HCT116 (cell line): ENCODE measurements around the gene DGKG. TPM values are rescaled to one million over a fixed set of nuclear protein-coding genes. Genes with fewer than 3 reads are reported as not detected.

Experiments used
- ATAC-seq: fragments of 200-7000 bp; cut with Tn5 transposase; 2 replicates; pipeline ENCODE4 v1.9.1; 2020; ENCODE audit warnings: mild to moderate bottlenecking, moderate library complexity
- BruUV-seq: library from RNA; stranded (reverse); fragments of 400-500 nt; replicated peaks from 2 replicates; lab custom pipeline; 2021; lab: Mats Ljungman, UMichigan
- CTCF ChIA-PET: fragments of 300-600 bp; sonication (Branson Sonifier 250); formaldehyde crosslinking; loops from one replicate; lab custom pipeline; 2021; ENCODE audit warnings: antibody characterized with exemption; lab: Charles Lee
- POLR2A ChIA-PET: fragments of 300-600, 350-600 bp; sonication (Branson Sonifier 250); formaldehyde crosslinking; loops from one replicate; lab custom pipeline; 2021; ENCODE audit warnings: antibody characterized with exemption; lab: Charles Lee
- RAD21 ChIA-PET, 2 experiments: fragments of 300-600 bp; sonication (Branson Sonifier 250); formaldehyde crosslinking; loops; one replicate each; lab custom pipeline; 2023; ENCODE audit warnings: low total read pairs in 2 of 2; ENCODE audit not compliant: uncharacterized antibody in 2 of 2, unreplicated experiment in 2 of 2, low non-redundant PET in 1 of 2; lab: Charles Lee
- DNase-seq: peaks from one replicate; pipeline ENCODE4 v3.0.0-alpha.2; 2010; ENCODE audit warnings: low read depth, low spot score
- H2AFZ ChIP-seq: fragments of 200-600 bp; shearing (Covaris generic), sonication (generic); 2 replicates; pipeline ENCODE4 v1.6.1; 2017; ENCODE audit warnings: low read depth, mixed run types, mixed read lengths, antibody characterized with exemption, low read length; ENCODE audit not compliant: poor library complexity, severe bottlenecking
- H3K27ac ChIP-seq: 2 replicates; pipeline ENCODE4 v1.5.1; 2012; ENCODE audit warnings: low read depth, low read length
- H3K27me3 ChIP-seq: fragments of 200-600 bp; sonication (generic); 2 replicates; pipeline ENCODE4 v1.6.1; 2016; ENCODE audit warnings: mixed run types, low read length, mixed read lengths; ENCODE audit not compliant: insufficient read depth
- H3K36me3 ChIP-seq, 2 experiments: fragments of 200-500 bp in 1 of 2; fragments of 200-600 bp in 1 of 2; sonication (Bioruptor generic) in 1 of 2; sonication (generic) in 1 of 2; 2 replicates each; pipeline versions ENCODE4 v1.5.1 to v1.6.1; 2014 to 2016; ENCODE audit warnings: low read length in 2 of 2, inconsistent platforms in 1 of 2, mixed read lengths in 1 of 2, mixed run types in 1 of 2; ENCODE audit not compliant: insufficient read depth in 2 of 2, control insufficient read depth in 1 of 2
- H3K4me1 ChIP-seq, 2 experiments: fragments of 200-600 bp in 1 of 2; sonication (generic) in 1 of 2; 2 replicates each; pipeline versions ENCODE4 v1.5.1 to v1.6.1; 2012 to 2017; ENCODE audit warnings: low read length in 2 of 2, inconsistent platforms in 1 of 2, mild to moderate bottlenecking in 1 of 2, mixed read lengths in 1 of 2, mixed run types in 1 of 2, moderate library complexity in 1 of 2; ENCODE audit not compliant: insufficient read depth in 2 of 2, control insufficient read depth in 1 of 2
- H3K4me2 ChIP-seq: fragments of 200-600 bp; sonication (generic); 2 replicates; pipeline ENCODE4 v1.6.1; 2017; ENCODE audit warnings: mixed run types, low read length, mixed read lengths
- H3K4me3 ChIP-seq, 2 experiments: fragments of 200-600 bp in 1 of 2; sonication (generic) in 1 of 2; replicated peaks in 1 of 2; 2 replicates each; pipeline ENCODE4 v1.5.1; 2011 to 2016; ENCODE audit warnings: low read length in 2 of 2, control low read depth in 1 of 2, low read depth in 1 of 2, mild to moderate bottlenecking in 1 of 2, mixed read lengths in 1 of 2, mixed run types in 1 of 2
- H3K79me2 ChIP-seq: fragments of 200-600 bp; sonication (generic); 2 replicates; pipeline ENCODE4 v1.6.1; 2017; ENCODE audit warnings: mild to moderate bottlenecking, mixed run types, low read length, moderate library complexity, mixed read lengths; ENCODE audit not compliant: insufficient read depth
- H3K9ac ChIP-seq: fragments of 200-600 bp; sonication (generic); 2 replicates; pipeline ENCODE4 v1.6.1; 2016; ENCODE audit warnings: low read length, mixed read lengths
- H3K9me2 ChIP-seq: fragments of 200-600 bp; sonication (generic), shearing (Covaris generic); 2 replicates; pipeline ENCODE4 v1.6.1; 2017; ENCODE audit warnings: mixed run types, mild to moderate bottlenecking, moderate library complexity; ENCODE audit not compliant: insufficient read depth
- H3K9me3 ChIP-seq, 2 experiments: fragments of 200-500 bp in 1 of 2; fragments of 200-600 bp in 1 of 2; sonication (Bioruptor generic) in 1 of 2; sonication (generic) in 1 of 2; 2 replicates each; pipeline ENCODE4 v1.6.1; 2014 to 2017; ENCODE audit warnings: low read length in 2 of 2, mixed read lengths in 2 of 2, inconsistent platforms in 1 of 2, low read depth in 1 of 2, mild to moderate bottlenecking in 1 of 2, mixed run types in 1 of 2, moderate library complexity in 1 of 2; ENCODE audit not compliant: control insufficient read depth in 1 of 2, insufficient read depth in 1 of 2
- H4K20me1 ChIP-seq: fragments of 200-600 bp; sonication (generic), shearing (Covaris generic); 2 replicates; pipeline ENCODE4 v1.6.1; 2017; ENCODE audit warnings: mixed run types, mild to moderate bottlenecking, moderate library complexity; ENCODE audit not compliant: insufficient read depth
- ATF3 ChIP-seq: IDR thresholded peaks from 2 replicates; pipeline ENCODE4 v1.6.1; 2012
- CBX3 ChIP-seq: IDR thresholded peaks from 2 replicates; pipeline ENCODE4 v1.6.1; 2012; ENCODE audit warnings: low read depth
- CEBPB ChIP-seq: IDR thresholded peaks from 2 replicates; pipeline ENCODE4 v1.6.1; 2012; ENCODE audit warnings: low read depth
- CTCF ChIP-seq, 3 experiments: fragments of 200-600 bp in 1 of 3; sonication (generic) in 1 of 3; IDR thresholded peaks in 2 of 3; conservative IDR thresholded peaks in 1 of 3; 2 replicates each; pipeline ENCODE4 v1.5.1; 2012 to 2017; ENCODE audit warnings: low read depth in 2 of 3, low read length in 2 of 3, antibody characterized with exemption in 1 of 3, borderline replicate concordance in 1 of 3, control low read depth in 1 of 3, mild to moderate bottlenecking in 1 of 3, mixed read lengths in 1 of 3, mixed run types in 1 of 3, moderate library complexity in 1 of 3; ENCODE audit not compliant: insufficient read depth in 1 of 3
- EZH2 ChIP-seq: fragments of 200-600 bp; sonication (generic); IDR thresholded peaks from 2 replicates; pipeline ENCODE4 v1.6.1; 2017; ENCODE audit warnings: antibody characterized with exemption, mixed run types
- EZH2phosphoT487 ChIP-seq: fragments of 200-600 bp; IDR thresholded peaks from 2 replicates; pipeline ENCODE4 v1.6.1; 2018; ENCODE audit warnings: antibody characterized with exemption, borderline replicate concordance
- JUND ChIP-seq: IDR thresholded peaks from 2 replicates; pipeline ENCODE4 v1.6.1; 2012
- MAX ChIP-seq: IDR thresholded peaks from 2 replicates; pipeline ENCODE4 v1.6.1; 2012
- POLR2A ChIP-seq: IDR thresholded peaks from 2 replicates; pipeline ENCODE4 v1.7.0; 2011; ENCODE audit warnings: borderline replicate concordance; ENCODE audit not compliant: insufficient read depth, insufficient read length; ENCODE audit errors: extremely low read depth
- POLR2AphosphoS5 ChIP-seq: IDR thresholded peaks from 2 replicates; pipeline ENCODE4 v1.6.1; 2011; ENCODE audit warnings: mild to moderate bottlenecking, low read depth, low read length, moderate library complexity
- RAD21 ChIP-seq: IDR thresholded peaks from 2 replicates; pipeline ENCODE4 v1.6.1; 2012; ENCODE audit warnings: low read depth, mild to moderate bottlenecking
- REST ChIP-seq: IDR thresholded peaks from 2 replicates; pipeline ENCODE4 v1.6.1; 2012; ENCODE audit warnings: low read depth
- SIN3A ChIP-seq: IDR thresholded peaks from 2 replicates; pipeline ENCODE4 v1.6.1; 2012; ENCODE audit warnings: low read depth
- SP1 ChIP-seq: IDR thresholded peaks from 2 replicates; pipeline ENCODE4 v1.6.1; 2012; ENCODE audit warnings: low read depth
- SRF ChIP-seq: IDR thresholded peaks from 2 replicates; pipeline ENCODE4 v1.6.1; 2012; ENCODE audit warnings: low read depth
- YY1 ChIP-seq: IDR thresholded peaks from 2 replicates; pipeline ENCODE4 v1.6.1; 2011; ENCODE audit warnings: low read length, low read depth, moderate library complexity, mild to moderate bottlenecking; ENCODE audit not compliant: insufficient replicate concordance; ENCODE audit errors: extremely low read depth
- ZFX ChIP-seq: fragments of 450-650 bp; IDR thresholded peaks from 2 replicates; pipeline ENCODE4 v1.6.1; 2017
- intact Hi-C: fragments of 100-400 bp; cut with micrococcal nuclease; formaldehyde crosslinking; loops from 2 replicates; pipeline ENCODE4 v1.10.0; 2022
- total RNA-seq: library from RNA; stranded (reverse); gene quantifications from one replicate; pipeline ENCODE4 v1.2.1, GENCODE V29; 2021; ENCODE audit not compliant: unreplicated experiment

The DGKG gene
- total RNA-seq, 1 experiment from 2014 or later, result 4.8 TPM

DNA sequence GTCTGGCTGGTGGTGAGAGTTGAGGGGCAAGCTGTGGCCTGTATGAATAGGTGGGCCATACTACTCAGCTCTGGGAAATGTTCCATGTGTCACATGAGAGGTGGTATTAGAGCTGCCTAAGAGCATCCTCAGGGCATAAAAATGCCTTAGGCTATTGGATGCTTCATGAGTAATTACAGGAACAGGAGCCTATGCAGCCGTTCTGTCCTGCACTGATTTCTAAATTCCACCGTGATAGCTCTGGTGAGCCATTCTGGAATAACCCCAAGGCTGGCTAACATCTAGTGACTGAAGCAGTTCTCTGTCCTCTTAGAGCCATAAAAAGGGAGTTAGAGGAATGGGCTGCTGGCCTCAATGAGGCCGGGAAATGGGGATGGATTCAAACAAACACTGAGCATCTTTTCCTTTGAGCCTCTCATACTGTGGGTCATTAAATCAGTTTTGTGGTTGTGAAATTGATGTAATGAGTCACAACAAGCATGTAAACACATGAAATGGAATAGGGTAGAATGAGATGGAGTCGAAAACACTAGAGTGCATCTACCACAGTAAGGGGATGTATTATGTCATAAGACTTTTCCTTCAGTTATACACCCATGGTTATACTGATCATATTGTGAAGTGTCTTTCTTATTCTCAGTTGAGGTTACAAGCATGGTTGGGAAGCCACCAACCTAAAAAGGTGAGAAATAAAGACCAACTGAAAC is 41.0 kb downstream of the DGKG start:
- no peak overlapping the region for H2AFZ ChIP-seq
- no peak overlapping the region for H3K4me2 ChIP-seq
- ChIA-PET RAD21 (no interaction called here), CTCF (no interaction called here), POLR2A (no interaction called here)
- no peak overlapping the region for H3K27ac ChIP-seq
- H4K20me1 ChIP-seq, result no peaks in the 10 kb centered on the region
- peaks cover 20% of the 10 kb centered on the region for H3K27me3 ChIP-seq
- TF ChIP-seq REST, result no peak
- no peak for TF ChIP-seq CTCF (IDR thresholded peaks at IDR 0.05 in 2 of 3, conservative IDR thresholded peaks at IDR 0.05 in 1 of 3; ENCODE audit: borderline replicate concordance in 1 of 3, insufficient read depth in 1 of 3, low read depth in 2 of 3, low read length in 2 of 3)
- no peak for TF ChIP-seq POLR2AphosphoS5
- no peak for TF ChIP-seq POLR2A
- TF ChIP-seq ATF3, result no peak
- no peak for TF ChIP-seq SRF
- TF ChIP-seq EZH2phosphoT487, result no peak
- TF ChIP-seq ZFX, result no peak
- no peak for TF ChIP-seq MAX
- TF ChIP-seq SP1, result no peak
- TF ChIP-seq RAD21, result no peak
- no peak for TF ChIP-seq YY1
- no peak for TF ChIP-seq CBX3
- TF ChIP-seq JUND, result no peak
- no peak for TF ChIP-seq CEBPB
- TF ChIP-seq EZH2, result no peak
- no peak for TF ChIP-seq SIN3A
- no peaks in the 10 kb centered on the region for H3K9me3 ChIP-seq
- no peaks in the 10 kb centered on the region for H3K36me3 ChIP-seq
- no peak overlapping the region for H3K4me3 ChIP-seq
- BruUV-seq, result no TSS peak
- ATAC-seq, result no peak
- DNase-seq, result no peak
- H3K79me2 ChIP-seq, result no peaks in the 10 kb centered on the region
- no peak overlapping the region for H3K9ac ChIP-seq
- intact Hi-C loops, result no loop called here
- H3K9me2 ChIP-seq, result no peaks in the 10 kb centered on the region
- no peaks in the 10 kb centered on the region for H3K4me1 ChIP-seq
